Spleen (tissue), 11 donors: ENCODE results near the gene EPHA5. TPM values are rescaled to one million over a fixed set of nuclear protein-coding genes. Genes with fewer than 3 reads are reported as not detected.

Experiments used
- DNase-seq: peaks from one replicate; pipeline ENCODE4 v3.0.0-alpha.2; 2020
- H3K27ac ChIP-seq, 8 donors: fragments of 200-600 bp; sonication (generic) in 7 of 8; 1 replicate in 4 of 8; 2 replicates in 4 of 8; pipeline versions ENCODE4 v1.5.0 to v1.8.0; 2016 to 2021; ENCODE audit warnings: inconsistent platforms in 4 of 8, mild to moderate bottlenecking in 4 of 8, moderate library complexity in 1 of 8
- H3K27me3 ChIP-seq, 7 donors: fragments of 200-600 bp; sonication (generic) in 6 of 7; replicated peaks in 1 of 7; 1 replicate in 4 of 7; 2 replicates in 3 of 7; pipeline versions ENCODE4 v1.5.0 to v1.8.0; 2016 to 2021; ENCODE audit warnings: inconsistent platforms in 3 of 7, mild to moderate bottlenecking in 1 of 7
- H3K36me3 ChIP-seq, 6 donors: fragments of 200-600 bp; sonication (generic) in 5 of 6; 1 replicate in 4 of 6; 2 replicates in 2 of 6; pipeline versions ENCODE4 v1.5.0 to v1.8.0; 2016 to 2021; ENCODE audit warnings: inconsistent platforms in 2 of 6
- H3K4me1 ChIP-seq, 6 donors: fragments of 200-600 bp; sonication (generic) in 5 of 6; 1 replicate in 3 of 6; 2 replicates in 3 of 6; pipeline versions ENCODE4 v1.5.0 to v1.8.0; 2016 to 2021; ENCODE audit warnings: inconsistent platforms in 3 of 6
- H3K4me3 ChIP-seq, 8 donors: fragments of 200-600 bp; sonication (generic) in 7 of 8; 1 replicate in 4 of 8; 2 replicates in 4 of 8; pipeline versions ENCODE4 v1.5.0 to v1.8.0; 2016 to 2021; ENCODE audit warnings: inconsistent platforms in 4 of 8, mild to moderate bottlenecking in 4 of 8, moderate library complexity in 2 of 8
- H3K9me3 ChIP-seq, 8 donors: fragments of 200-600 bp; sonication (generic) in 7 of 8; 1 replicate in 4 of 8; 2 replicates in 4 of 8; pipeline versions ENCODE4 v1.5.0 to v1.8.0; 2016 to 2021; ENCODE audit warnings: inconsistent platforms in 4 of 8
- POLR2A ChIP-seq, 3 donors: fragments of 450-650 bp; IDR thresholded peaks; one replicate each; pipeline ENCODE4 v1.5.1; 2017; ENCODE audit warnings: antibody characterized with exemption in 3 of 3, mild to moderate bottlenecking in 1 of 3
- POLR2AphosphoS5 ChIP-seq, 3 donors: sonication (generic); formaldehyde crosslinking; IDR thresholded peaks; one replicate each; pipeline ENCODE4 v1.5.1; 2017; ENCODE audit warnings: antibody characterized with exemption in 3 of 3
- WGBS, 5 donors: extraction: QIAGEN DNeasy Blood & Tissue Kit in 3 of 5; methylation state at CpG; one replicate each; pipeline versions ENCODE4 v1.1.5 to v1.1.7; 2013 to 2018; 5-methylcytosine and 5-hydroxymethylcytosine counted together
- intact Hi-C: fragments of 100-400 bp; cut with DNase I; formaldehyde crosslinking; loops from one replicate; pipeline ENCODE4 v1.15.0; 2023; ENCODE audit warnings: low total_unique reads
- polyA plus RNA-seq, 3 donors: library from polyadenylated mRNA; stranded (reverse); fragments of 200-250 nt; gene quantifications; one replicate each; pipeline ENCODE4 v1.2.1, GENCODE V29; 2013
- total RNA-seq, 7 donors: library from RNA; depleted of rRNA in 3 of 7; stranded (reverse); fragments of >200 nt in 3 of 7; fragmentation: NEBNext Ultra II Directional in 4 of 7; extraction: Animal tissue kit (Norgen Biotek cat#: 25700) in 4 of 7; gene quantifications; one replicate each; pipeline versions ENCODE4 v1.1.0 to v1.2.1, GENCODE V29; 2016 to 2021
- TF ChIP-seq, protein P1 (sequence below), 11 experiments: fragments of 200-600 bp in 7 of 11; fragments of 450-650 bp in 4 of 11; sonication (generic) in 4 of 11; IDR thresholded peaks in 8 of 11; conservative IDR thresholded peaks in 3 of 11; 1 replicate in 7 of 11; 2 replicates in 4 of 11; pipeline versions ENCODE4 v1.4.0 to v1.8.0; 2016 to 2021; ENCODE audit warnings: antibody characterized with exemption in 11 of 11, inconsistent platforms in 4 of 11, mild to moderate bottlenecking in 1 of 11
- donor health status: healthy with polysubstance abuse.
- donor health status: DM: no; HTN: no; CAD: no; lungs with moderate emphysema.
- donor health status: DM: no; HTN: no; CAD: no.
- donor health status: Bipolar disorder and iron deficiency.
- donor health status: healthy.
- donor health status: DM: no; HTN: no; CAD: no.
- donor health status: DM: yes; HTN: yes; CAD: no.

EPHA5 gene
- total and polyA plus RNA-seq, 10 donors: 0.02 to 0.93 (median 0.42) TPM

DNA sequence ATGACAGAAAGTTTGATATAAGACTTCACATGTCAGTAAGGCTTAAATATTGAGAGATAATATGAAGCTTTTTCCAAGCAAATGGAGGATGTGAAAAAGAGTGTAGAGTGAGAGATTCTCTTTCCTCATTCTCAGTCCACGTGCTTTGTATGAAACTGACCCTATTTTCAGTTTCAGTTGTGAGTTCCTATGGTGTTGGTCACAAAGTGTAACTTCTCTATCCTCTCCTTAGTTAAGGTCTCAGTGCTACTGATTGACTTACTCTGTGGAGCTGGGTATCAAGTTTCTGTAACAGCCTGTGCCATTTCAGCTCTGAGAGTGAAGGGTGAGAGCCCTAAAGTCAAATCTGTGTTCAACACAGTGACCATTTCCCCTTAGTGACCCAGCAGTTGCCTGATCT lies 277.2 kb downstream of the EPHA5 start:
- H3K9me3 ChIP-seq: peaks cover 0 to 48% (median 3%) of the 10 kb centered on the region in 8 donors
- H3K27ac ChIP-seq: no peak overlapping the region
- 39 to 63% (median 43%) methylated on average over 1 of the region's 1 CpG for WGBS, 5 donors
- no peak for DNase-seq
- no peak overlapping the region for H3K4me3 ChIP-seq
- H3K4me1 ChIP-seq: no peaks in the 10 kb centered on the region
- TF ChIP-seq POLR2A (IDR thresholded peaks at IDR 0.05) (no peak), POLR2AphosphoS5 (IDR thresholded peaks at IDR 0.05) (no peak)
- TF ChIP-seq, protein P1, sequence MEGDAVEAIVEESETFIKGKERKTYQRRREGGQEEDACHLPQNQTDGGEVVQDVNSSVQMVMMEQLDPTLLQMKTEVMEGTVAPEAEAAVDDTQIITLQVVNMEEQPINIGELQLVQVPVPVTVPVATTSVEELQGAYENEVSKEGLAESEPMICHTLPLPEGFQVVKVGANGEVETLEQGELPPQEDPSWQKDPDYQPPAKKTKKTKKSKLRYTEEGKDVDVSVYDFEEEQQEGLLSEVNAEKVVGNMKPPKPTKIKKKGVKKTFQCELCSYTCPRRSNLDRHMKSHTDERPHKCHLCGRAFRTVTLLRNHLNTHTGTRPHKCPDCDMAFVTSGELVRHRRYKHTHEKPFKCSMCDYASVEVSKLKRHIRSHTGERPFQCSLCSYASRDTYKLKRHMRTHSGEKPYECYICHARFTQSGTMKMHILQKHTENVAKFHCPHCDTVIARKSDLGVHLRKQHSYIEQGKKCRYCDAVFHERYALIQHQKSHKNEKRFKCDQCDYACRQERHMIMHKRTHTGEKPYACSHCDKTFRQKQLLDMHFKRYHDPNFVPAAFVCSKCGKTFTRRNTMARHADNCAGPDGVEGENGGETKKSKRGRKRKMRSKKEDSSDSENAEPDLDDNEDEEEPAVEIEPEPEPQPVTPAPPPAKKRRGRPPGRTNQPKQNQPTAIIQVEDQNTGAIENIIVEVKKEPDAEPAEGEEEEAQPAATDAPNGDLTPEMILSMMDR (IDR thresholded peaks at IDR 0.05 in 8 of 11, conservative IDR thresholded peaks at IDR 0.05 in 3 of 11): no peak
- no peaks in the 10 kb centered on the region for H3K36me3 ChIP-seq
- intact Hi-C loops: no loop called here
- H3K27me3 ChIP-seq: no peaks in the 10 kb centered on the region

DNA sequence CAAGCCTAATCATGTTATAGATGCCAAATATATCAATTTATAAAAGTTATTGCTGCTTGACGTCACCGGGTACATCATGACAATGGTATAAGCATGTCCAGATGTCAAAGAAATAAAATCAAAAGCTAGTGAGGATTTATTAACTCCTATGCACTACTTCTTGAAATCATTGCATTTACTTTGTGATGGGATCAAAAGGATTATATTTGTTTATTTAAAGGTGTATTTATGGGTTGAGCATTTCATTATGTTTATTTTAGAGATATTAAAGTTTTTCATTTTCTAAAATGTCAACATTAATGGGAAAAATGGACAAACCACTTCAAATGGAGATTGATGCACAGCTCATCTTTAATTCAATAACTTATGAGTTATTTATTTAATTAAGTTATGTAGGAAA lies 277.8 kb downstream of the EPHA5 start:
- Histone ChIP-seq H3K27me3 (no peaks in the 10 kb centered on the region), H3K9me3 (peaks cover 0 to 42% (median 3%) of the 10 kb centered on the region in 8 donors), H3K4me1 (no peaks in the 10 kb centered on the region), H3K4me3 (no peak overlapping the region), H3K27ac (no peak overlapping the region), H3K36me3 (no peaks in the 10 kb centered on the region)
- DNase-seq: no peak
- intact Hi-C loops: no loop called here
- 32 to 91% (median 59%) methylated on average over 2 of the region's 2 CpGs for WGBS, 5 donors
- no peak for TF ChIP-seq POLR2A (IDR thresholded peaks at IDR 0.05)
- TF ChIP-seq, protein P1 (IDR thresholded peaks at IDR 0.05 in 8 of 11, conservative IDR thresholded peaks at IDR 0.05 in 3 of 11): no peak
- no peak for TF ChIP-seq POLR2AphosphoS5 (IDR thresholded peaks at IDR 0.05)

DNA sequence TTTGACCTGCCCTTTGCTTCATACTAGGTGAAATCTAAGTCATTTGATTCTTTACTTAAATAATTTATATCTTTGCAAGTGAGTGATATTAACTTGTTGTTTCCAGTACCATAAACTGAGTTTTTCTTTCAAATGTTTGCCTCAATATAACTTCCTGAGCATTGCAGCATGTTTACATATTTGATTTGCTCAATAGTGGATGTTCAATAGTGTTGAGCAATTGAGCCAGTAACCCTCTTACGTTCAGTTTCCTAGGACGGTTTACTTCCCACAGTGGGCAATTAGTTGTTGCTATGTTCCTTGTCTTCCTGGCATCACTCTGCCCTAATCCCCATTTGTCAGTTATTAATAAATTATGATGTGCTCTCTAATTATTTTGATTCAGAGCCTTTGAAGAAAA lies 278.5 kb downstream of the EPHA5 start:
- H3K36me3 ChIP-seq: no peaks in the 10 kb centered on the region
- no peak overlapping the region for H3K27ac ChIP-seq
- DNase-seq: no peak
- H3K4me1 ChIP-seq: no peaks in the 10 kb centered on the region
- no peak overlapping the region for H3K4me3 ChIP-seq
- 61 to 88% (median 81%) methylated on average over 2 of the region's 2 CpGs for WGBS, 5 donors
- H3K27me3 ChIP-seq: no peaks in the 10 kb centered on the region
- intact Hi-C loops: no loop called here
- TF ChIP-seq POLR2A (IDR thresholded peaks at IDR 0.05): no peak
- no peak for TF ChIP-seq POLR2AphosphoS5 (IDR thresholded peaks at IDR 0.05)
- TF ChIP-seq, protein P1 (IDR thresholded peaks at IDR 0.05 in 8 of 11, conservative IDR thresholded peaks at IDR 0.05 in 3 of 11): no peak
- H3K9me3 ChIP-seq: peaks cover 0 to 39% (median 3%) of the 10 kb centered on the region in 8 donors

DNA sequence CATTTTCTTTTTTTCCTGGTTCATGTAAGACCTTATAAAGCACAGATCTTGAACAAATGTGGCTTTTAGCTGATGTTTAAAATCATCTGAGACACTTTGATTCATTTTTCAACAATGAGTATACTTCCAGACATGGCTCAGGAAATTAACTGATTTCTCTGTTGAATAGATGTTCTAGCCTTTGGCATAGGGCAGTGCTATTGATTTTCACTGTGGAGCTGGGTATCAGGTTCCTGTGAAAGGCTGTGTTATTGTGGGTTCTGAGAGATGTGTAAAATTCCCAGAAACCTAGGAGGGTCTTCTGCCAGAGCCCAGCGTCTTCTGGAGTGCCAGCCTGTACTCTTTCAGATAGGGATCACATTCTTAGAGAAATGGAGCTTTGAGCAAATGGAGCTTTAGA lies 278.9 kb downstream of the EPHA5 start:
- H3K27ac ChIP-seq: no peak overlapping the region
- no peak overlapping the region for H3K4me3 ChIP-seq
- TF ChIP-seq, protein P1 (IDR thresholded peaks at IDR 0.05 in 8 of 11, conservative IDR thresholded peaks at IDR 0.05 in 3 of 11): no peak
- TF ChIP-seq POLR2AphosphoS5 (IDR thresholded peaks at IDR 0.05) (no peak), POLR2A (IDR thresholded peaks at IDR 0.05) (no peak)
- intact Hi-C loops: no loop called here
- H3K4me1 ChIP-seq: no peaks in the 10 kb centered on the region
- H3K36me3 ChIP-seq: no peaks in the 10 kb centered on the region
- peaks cover 0 to 34% (median 3%) of the 10 kb centered on the region in 8 donors for H3K9me3 ChIP-seq
- 65 to 75% (median 66%) methylated on average over 1 of the region's 1 CpG for WGBS, 5 donors
- H3K27me3 ChIP-seq: no peaks in the 10 kb centered on the region
- no peak for DNase-seq
